Kasumi-1 (cell line): Measurements from ENCODE around the gene MACC1.
A peak's percentile ranks its signal among the peaks of the same experiment; 100 is the strongest.

Source experiments
- DNase-seq, 2 experiments: peaks; one replicate each; lab custom pipeline; 2025; lab: John Stamatoyannopoulos, UW

MACC1 gene, protein sequence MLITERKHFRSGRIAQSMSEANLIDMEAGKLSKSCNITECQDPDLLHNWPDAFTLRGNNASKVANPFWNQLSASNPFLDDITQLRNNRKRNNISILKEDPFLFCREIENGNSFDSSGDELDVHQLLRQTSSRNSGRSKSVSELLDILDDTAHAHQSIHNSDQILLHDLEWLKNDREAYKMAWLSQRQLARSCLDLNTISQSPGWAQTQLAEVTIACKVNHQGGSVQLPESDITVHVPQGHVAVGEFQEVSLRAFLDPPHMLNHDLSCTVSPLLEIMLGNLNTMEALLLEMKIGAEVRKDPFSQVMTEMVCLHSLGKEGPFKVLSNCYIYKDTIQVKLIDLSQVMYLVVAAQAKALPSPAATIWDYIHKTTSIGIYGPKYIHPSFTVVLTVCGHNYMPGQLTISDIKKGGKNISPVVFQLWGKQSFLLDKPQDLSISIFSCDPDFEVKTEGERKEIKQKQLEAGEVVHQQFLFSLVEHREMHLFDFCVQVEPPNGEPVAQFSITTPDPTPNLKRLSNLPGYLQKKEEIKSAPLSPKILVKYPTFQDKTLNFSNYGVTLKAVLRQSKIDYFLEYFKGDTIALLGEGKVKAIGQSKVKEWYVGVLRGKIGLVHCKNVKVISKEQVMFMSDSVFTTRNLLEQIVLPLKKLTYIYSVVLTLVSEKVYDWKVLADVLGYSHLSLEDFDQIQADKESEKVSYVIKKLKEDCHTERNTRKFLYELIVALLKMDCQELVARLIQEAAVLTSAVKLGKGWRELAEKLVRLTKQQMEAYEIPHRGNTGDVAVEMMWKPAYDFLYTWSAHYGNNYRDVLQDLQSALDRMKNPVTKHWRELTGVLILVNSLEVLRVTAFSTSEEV

DNA sequence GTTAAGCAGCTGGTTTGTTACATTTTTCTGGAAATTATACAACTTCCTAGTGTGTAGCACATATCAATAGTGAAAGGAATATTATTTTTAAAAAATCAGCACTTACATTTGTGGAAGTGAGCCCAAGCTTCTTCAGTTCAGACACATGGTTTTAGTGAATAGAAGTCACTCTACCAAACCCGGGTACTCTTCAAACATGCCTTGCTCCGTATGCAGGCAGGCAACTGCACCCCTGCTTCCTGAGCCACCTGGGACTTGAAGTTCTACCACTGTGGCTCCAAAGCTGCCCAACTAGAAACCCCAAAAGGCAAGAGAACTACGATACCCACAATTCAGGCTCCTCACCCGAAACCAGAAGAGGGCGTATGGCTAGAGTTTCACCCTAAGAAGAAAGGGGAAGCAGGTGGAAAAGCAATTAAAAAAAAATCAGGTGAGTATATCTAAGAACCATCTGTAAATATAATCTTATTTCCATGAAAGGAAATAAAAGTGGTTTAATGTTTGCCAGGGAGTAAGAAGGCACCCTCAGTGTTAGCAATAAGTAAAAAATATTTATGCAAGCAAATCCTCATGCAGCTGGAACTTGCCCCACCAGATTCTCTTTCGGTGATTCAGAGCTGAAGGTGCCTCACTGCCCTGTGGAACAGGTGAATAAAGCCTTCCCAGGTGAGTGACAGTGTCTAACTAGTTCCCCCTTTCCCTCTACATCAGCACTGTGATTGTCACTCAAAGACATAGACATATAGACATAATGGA, at the start of gene MACC1:
Gene MACC1 (minus strand): TSS at position 192 of the 756 bp plus-strand sequence. CDS start 55,522 bp downstream, outside the sequence.
- peak; percentile 63 to 64 for DNase-seq

DNA sequence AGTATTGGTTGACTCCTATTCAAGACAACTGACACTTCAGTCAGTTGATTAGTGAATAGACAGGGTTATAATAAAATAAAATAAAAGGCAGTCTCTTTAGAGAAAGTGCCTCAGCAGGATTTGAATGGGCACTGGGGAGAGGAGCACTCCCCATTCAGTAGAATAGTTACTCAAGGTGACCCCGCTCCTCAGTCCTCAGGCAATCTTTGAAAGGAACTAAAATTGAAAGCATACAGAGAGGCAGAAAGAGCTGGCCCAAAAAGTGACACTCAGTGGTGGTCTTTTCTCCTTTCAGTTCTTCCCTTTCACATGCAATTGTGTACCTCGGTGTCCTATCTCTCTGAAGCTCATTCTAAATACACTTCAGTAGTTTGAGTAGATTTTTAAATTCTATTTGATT, 47.4 kb upstream of the MACC1 start:
- no peak for DNase-seq

DNA sequence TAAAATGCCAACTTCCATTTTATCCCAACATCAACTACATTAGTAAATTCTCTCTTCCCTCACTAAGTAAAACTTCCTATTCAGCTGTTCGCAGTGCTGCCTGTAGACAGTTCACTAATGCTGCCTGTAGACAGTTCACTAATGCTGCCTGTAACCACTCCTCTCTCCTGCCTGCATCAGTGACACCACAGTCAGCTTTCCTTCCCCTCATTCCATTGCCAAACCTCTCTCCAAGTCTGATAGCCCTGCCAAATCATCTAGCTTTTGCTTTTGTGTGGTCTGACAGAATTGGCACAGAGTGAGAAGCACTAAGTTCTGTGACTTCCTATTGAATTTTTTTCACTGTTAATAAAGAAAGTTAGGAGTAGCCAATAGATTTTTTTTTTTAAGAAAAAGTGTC, 43.0 kb upstream of the MACC1 start:
- no peak for DNase-seq

DNA sequence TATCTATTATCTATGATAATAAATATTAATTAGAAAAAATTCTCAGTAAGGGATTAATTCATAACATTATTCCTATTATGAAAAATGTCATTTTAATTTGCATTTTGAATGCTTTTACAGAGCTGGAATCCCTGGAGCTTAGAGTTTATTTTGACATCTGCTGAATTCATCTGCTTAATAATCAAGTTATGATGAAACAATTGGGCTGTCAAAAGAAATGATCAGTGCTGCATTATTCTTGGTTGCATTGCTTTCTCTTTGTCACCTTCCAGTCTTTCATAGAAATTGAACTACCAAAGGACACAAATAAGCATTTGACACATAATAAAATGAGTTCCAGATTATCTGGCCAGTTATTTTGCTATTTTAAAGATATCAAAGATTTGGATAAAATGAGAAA, 40.0 kb upstream of the MACC1 start:
- no peak for DNase-seq

DNA sequence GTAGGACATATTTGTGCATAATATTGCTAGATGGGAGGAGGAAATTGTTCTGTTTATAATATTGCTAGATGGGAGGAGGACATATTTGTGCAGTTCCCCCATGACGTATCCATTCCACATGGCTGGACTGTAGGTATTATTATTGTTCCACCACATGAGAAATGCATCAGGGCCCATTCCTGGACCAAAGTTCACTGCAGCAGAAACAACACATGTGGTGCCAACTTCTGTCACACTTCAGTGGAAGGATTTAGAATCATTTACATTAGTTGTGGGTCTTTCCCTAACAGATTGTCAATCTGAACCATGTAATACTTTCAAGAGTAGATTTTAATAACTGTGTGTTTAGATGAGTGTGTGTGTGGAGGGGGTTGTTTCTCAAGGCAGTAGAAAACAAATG, 32.7 kb upstream of the MACC1 start:
- DNase-seq, result no peak

DNA sequence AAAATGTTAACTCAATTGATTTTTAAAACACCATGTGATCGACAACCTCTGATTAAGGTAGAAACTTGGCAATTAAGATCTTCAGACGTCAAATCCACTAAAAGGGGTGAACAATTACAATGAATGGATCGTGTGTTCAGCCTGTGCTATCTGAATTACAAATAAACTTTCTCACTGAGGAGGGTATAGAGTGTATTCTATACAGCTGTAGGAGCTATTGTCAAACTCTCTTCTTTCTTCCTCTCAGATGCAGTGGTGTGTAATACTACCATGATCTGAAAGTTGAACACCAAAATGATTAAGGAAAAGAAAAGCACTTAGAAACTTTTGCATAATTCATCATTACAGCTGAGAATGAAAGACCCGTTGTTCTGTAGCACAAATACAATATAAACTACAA, 32.2 kb upstream of the MACC1 start:
- no peak for DNase-seq

DNA sequence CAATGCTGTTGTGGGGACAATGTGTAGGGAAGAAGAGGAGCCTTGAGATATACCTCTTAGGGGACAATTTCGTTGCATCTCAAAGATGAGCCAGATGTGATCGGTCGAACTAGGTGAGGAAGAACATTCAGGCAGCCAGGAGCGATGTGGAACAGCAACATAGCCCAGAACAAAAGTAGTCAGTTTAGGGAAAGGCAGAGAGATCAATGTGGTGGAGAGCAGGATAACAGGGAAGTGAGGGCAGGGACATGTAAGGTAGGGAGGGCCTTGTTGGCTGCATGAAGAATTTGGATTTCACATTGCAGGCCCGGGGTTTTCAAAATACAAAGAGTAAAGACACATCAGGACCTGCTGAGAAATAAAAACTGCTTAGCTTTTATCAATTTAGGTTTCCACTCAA, 29.1 kb upstream of the MACC1 start:
- no peak for DNase-seq

DNA sequence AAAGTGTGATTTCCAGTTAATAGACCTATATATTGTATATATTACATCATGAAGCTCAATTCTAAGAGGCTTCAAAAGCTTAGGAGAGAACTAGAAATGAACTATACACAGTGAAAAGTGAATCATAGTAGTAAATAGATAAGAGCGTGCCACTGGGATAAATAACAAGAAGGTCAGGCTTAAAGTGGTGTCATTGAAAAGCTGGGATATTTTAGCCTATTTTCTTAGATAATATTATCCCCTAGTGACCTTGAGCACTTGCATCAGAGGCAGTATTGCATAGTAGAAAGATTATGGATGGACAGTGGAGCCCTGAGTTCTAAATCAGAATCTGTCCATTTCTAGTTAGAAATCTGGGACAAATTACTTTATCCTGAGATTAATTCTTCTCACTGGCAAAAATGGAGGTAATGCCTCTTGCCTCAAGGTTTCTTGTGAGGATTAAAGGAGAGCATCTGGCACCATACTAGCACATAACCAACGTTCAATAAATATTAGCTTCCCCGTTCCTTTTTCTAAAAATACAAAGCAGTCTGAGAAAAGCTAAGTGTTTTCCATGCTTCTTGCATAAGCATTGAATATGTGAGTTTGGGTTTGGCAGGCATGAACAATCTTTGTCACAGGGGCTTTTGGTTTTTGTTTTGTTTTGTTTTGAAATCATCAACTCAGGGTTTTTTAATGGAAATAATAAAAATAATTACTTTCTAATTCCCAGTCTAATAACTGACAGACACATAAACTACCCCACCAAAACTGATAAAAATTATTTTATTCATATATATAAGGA, 27.3 kb upstream of the MACC1 start:
- DNase-seq, result no peak

DNA sequence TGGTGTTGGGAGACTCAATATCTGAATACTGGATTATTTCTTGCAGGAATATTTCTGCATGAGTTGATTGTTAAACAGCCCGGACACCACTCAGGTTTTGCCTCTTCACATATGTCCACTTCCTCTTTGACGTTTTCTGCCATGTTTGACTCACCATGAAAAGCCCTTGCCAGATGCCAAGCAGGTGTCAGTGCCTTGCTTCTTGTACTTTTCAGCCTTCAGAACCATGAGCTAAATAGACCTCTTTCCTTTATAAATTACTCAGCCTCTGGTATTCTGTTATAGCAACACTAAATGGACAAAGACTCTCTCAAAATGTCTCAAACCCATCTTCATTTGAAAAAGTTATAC, 24.7 kb upstream of the MACC1 start:
- no peak for DNase-seq

DNA sequence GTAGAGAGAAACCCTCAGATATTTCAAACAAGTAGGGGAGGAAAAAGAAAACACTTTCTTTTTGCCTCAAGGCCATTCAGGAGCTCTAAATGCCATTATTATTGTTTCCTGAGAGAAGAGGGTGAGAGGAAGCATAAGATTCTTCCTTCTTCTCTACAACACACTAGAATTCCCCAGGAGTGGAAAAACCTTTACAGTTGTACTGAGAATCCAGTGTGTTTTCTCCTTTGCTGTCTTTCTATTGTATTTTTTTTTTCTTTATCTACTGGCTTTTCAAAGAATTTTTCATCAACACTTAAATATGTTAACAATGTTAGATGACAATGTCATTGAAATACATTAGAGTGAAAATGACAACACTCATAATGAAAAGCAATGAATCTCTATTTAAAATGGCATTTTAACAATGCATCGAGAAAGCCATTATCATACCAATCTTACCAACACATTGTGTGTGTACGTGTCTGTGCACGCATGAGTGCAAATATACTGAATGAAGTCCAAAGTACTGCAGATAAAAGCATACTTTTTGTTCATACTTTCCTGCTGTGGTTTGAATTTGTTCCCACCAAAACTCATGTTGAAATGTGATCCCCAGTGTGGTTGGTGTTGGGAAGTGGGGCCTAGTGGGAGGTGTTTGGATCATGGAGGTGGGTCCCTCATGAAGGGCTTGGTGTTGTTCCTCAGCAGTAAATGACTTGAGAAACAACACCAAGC, 24.2 kb upstream of the MACC1 start:
- DNase-seq, result no peak

DNA sequence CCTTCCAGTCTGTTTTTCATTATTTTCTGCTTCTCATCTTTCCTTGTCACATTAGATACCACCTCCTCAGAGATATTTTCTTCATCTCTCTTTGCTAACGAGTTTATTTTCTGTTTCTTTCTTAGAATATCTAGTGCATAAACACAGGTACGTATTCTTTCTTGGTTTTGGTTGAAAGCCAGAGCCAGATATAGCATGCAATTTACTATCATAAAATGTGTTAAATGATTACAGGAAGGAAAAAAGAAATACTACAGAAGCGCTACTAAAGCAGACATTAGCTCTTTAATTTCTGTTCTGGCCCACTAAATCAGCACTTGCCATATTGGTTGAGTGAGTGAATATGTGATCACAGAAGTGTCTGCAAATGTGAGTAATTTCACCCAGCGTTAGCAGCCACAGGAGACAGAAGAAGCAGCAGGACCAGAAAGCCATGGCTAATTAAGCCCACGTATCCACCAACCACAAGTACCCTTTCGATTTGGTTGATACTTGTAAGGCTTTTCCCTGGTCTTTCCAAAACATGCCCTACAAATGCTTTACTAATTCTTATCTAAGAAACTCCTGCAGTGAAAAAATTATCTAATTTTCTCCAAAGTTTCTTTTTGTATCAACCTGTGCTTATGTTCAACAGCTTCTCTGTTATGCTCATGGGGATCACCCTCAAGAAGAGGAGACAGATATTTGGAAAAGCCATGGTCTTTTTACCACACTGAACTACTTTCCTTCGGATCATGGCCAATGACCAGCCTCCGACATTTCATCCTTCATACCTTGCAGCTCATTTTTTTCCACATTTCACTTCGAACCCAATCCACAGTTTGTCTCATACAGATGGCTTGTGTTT, 23.1 kb upstream of the MACC1 start:
- DNase-seq, result no peak

DNA sequence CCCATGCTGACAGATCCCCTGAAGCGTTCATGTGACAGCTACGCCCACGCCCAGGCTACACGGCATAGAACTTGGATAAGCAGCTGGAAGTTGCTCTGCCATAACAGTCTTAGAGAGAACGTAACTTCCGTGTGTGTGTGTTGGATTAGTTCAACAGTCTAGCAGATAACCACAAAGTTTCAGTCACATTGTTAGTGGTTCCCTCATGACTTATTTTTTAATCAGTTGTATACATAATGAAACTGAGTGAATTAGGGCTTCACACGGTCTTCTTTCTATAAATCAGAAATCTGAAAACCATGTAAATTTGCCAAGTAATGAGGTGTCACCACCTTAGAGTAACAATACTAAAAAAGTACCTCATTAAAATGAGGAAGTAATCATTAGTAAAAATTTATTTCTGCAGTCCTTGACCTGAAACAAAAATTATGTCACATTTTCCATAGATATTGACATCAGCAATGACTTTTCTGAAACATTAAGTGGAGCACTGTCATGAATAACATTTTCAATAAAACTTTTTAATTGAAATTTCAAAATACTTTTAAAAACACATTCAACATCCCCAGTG, 21.7 kb upstream of the MACC1 start:
- peak; percentile 9 for DNase-seq

DNA sequence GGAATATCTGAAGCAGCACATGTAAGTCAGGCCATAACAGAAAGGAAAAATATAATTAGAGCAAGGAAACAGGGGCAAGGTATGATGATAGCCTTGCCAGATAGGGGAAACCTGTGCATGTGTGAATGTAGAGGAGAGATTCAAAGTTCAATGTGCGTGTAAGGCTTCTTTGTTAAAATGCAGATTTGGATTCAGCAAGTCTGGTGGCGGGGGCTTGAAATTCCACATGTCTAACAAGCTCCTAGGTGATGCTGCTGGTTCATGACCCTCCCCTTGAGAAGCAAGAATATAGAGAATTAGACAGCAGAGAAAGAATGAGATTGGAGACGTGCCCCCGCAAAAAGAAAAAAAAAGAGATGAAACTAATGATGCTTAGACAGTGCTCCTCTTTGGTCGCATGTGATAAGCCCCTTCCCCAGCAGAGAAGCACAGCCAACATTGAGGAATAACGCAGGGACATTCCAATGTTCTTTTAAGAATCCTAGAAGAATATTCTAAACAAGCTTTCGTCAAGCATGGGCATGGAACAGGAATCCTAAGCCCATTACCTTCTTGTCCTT, 21.1 kb upstream of the MACC1 start:
- DNase-seq, result no peak

DNA sequence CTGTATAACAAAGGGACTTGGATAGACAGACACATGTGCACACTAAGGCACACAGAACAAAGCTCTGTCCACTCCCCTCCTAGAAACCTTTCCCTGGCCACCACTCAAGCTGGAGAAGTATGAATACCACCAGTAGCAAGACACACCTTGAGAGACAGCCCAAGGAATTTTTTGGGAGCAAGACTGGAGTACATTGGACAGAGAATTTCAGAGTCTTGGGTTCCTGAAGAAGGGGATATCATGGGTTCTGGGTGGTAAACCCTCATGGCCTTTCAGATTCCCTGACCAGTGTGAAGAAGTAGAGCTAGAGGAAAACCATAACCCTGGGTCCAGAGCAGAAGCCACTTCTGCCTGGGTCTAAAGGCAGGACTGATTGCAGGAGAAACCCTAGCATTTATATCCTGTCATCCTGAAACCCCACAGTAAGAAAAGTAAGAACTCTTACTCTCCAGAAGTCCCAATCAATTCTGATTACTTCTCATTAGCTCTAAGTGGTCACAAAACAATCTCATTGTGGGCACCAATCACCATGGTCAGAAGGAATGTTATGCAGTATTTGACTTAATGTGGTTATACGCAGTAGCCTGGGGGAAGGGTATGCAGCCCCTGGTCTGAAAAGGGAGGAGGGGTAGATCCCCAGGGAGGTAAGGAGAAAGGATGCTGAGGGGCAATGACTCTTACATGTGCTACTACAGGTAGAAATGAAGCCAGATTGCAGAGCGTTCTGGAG, 20.4 kb upstream of the MACC1 start:
- DNase-seq, result no peak

DNA sequence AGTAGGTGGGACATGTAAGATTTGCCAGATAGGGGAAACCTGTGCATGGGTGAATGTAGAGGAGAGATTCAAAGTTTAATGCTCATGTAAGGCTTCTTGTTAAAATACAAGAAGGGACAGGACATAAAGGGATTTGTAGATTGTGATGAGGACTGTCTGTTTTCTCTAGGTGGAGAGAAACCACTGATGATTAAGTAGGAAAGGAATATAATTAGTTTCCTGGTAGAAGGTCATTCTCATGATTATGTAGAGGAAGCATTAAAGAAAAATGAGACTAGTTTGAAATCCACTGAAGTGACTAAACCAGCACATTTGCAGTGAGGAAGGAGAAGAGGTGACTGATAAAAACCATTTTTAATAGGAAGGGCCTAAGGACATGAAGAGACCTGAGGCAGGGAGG, 19.6 kb upstream of the MACC1 start:
- no peak for DNase-seq

DNA sequence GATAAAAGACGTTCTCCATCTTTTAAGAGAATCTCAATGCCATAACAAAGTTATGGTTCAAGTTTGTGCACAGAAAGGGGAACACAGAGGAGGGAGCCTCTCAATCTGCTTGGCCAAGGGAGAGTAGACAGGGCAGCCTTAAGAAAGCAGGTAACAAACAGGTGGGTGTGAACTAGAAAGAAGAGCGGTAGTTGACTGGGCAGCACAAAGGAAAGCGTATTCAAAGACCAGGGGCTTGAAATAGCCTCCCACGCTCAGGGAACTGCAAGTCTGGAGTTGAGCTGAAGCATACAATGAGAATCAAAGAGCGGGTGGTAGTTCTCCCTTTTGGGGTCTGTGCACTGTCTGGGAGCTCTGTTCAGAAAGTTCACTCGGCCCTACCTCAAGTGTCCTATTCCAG, 18.9 kb upstream of the MACC1 start:
- no peak for DNase-seq

DNA sequence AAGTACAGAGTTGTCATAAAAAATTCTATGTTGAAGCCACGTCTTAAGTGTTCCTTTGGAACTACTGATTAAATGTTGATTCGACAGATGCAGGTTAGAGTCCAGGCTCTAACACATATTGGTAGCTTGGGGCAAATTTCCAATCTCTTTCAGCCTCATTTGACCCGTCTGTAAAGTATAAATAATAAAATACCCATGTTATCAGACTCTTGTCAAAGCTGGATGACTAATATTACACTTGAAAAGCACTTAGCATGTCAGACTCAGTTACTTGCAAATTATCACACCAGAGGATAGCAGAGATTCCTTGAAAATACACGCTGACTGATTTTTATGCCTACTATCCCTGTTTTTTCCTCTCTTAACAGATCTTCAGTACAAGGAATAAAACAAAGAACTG, 18.1 kb upstream of the MACC1 start:
- no peak for DNase-seq

DNA sequence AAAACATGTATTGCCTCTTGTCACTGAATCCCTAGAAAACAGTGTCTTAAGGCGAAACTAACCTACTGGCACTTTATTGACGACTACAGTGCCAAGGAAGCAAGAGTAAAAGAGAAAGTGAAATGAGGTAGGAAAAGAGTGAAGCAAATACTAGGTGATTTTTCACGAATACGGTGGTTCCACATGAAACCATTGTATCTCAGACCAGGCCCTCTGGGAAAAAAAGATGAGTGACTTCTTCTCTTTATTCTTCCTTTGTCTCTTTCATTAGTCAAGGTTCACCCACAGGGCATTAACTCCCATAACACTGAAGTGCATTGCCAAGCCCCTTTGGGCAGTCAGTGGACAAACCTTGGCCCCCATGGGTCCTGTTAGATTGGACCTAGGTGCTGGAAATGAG, 16.2 kb upstream of the MACC1 start:
- no peak for DNase-seq

DNA sequence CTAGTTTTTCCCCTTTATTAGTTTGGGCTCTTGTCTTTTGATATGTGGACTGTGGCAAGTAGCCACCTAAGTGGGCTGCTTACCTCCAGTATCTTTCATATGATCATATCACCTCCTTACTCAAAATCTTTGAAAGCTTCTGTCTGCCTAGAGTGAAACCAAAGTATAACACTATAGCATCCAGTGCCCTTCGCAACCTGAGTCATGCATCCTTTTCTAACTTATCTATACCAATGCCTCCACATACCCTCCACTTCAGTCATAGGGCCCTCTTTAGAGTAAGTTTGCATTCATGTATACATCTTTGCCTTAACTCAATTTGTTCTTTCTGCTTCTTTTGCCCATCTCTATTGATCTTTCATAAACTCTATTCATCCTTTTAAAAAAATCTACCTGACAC, 15.7 kb upstream of the MACC1 start:
- no peak for DNase-seq
